GM20431 (cell line): Measurements from ENCODE around the gene PGRMC2.

Source experiments
- in situ Hi-C: fragments of 300-500 bp; cut with MseI, MboI; formaldehyde crosslinking; loops from one replicate; pipeline ENCODE4 v1.15.0; 2020; ENCODE audit warnings: low sequenced_read_pairs; ENCODE audit not compliant: unreplicated experiment

Gene PGRMC2

DNA sequence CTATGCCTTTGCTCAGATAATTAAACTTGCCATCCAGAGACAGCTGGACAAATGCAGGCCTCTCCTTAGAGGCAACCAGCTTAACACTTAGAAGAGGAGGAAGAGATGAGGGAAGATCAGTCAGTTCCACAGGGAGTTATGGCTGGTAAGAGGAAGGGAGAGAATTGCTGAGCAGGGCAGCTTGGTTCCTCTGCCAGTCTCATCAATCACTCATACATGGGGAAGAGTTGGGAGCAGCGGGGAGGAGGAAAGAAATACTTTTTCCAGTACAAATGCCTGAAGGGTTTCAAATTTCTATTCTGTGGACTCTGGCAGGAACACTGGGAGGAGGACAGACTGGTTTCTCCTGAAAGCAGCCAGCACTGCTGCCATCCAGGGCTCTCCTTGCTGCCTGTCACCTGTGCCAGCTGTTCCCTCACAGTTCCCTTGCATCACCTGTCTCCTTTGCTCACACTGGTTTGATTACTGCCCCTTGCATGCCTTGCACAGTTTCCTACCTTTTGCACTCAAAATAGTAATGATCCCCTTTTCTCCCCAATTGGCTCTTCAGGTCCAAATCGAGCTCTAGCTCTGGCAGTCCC is 59.5 kb downstream of the PGRMC2 start:
- in situ Hi-C loops: no loop called here

DNA sequence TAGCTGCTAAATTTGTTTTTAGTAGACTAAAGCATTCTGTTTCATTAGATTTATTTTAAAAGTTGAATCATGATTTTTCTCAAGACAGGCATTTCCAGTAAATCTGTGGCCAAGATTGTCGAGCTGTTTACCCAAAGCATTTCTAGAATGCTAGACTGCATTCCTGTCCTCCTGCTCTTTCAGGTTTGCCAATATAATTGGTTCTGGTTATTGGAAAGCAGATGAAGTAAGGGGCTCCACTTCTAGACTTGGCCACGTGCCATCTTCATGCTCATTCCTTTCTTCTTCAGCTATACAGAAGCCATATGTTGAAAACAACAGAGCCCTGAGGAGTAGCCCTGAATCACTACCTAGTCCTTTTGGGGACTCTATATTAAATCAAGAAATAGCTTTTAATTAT is 62.5 kb downstream of the PGRMC2 start:
- in situ Hi-C loops: no loop called here

- in situ Hi-C loops: no loop called here
Measured at GRCh38 chr4:128221586-128221985, 66.0 kb downstream of the PGRMC2 start.

DNA sequence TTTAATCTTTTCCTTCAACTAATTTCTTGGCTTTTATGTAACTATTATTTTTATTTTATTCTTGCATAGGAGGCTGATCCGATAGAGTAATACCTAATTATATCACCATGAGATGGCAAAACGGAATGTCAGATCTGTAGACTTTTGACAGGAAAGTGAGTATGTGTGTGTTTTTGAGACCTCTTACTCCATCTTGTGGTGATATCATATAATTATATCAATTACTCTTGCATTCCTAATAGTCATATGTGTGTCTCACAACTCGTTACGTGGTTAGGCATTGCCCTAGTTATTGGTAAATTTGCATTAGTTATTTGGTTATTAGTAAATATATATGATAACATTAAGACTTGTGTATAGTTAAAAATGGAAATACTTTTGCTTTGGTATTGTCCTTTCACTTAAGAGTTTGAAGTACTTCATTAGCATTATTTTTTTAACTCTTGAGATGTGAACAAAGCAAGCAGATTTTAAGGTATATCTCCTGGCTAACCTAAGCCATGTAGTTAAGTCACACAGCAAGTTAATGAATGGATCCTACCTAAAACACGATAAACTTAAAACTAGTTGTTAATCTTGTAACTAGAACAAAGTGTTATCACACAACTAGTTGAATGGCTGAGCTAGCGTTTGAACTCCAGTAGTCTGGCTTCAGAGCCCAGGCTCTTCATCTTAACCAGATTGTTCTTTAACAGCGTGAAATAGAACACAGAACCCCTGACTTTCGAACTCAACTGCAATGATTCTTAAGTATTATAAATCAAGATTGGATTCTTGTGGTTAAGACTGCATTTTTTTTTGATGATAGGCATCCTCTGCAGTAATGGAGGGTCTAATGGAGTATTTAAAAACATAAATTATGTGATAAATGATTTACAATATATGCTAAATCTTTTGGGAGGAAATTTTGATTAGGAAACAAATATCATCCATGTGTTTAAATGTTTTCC is 67.1 kb downstream of the PGRMC2 start:
- in situ Hi-C loops: no loop called here
